Fibroblast of the aortic adventitia (primary cell): ENCODE measurements around the gene S100A5. TPM values are rescaled to one million over a fixed set of nuclear protein-coding genes. Genes with fewer than 3 reads are reported as not detected.
"Not testable (repeated sequence)": the region's sequence is repeated elsewhere in the genome, so short reads cannot be mapped to it uniquely, and the experiment has no call there.

ENCODE experiments used
- DNase-seq: peaks from one replicate; pipeline ENCODE4 v3.0.0-alpha.2; 2010; ENCODE audit warnings: low read depth
- H3K4me3 ChIP-seq: 2 replicates; pipeline ENCODE4 v1.5.1; 2011; ENCODE audit warnings: low read depth, mild to moderate bottlenecking, control low read depth, low read length, moderate library complexity
- CTCF ChIP-seq: IDR thresholded peaks from 2 replicates; pipeline ENCODE4 v1.5.1; 2011; ENCODE audit warnings: mild to moderate bottlenecking, low read length, control low read depth, inconsistent platforms; ENCODE audit not compliant: insufficient read depth
- total RNA-seq: library from RNA; depleted of rRNA; stranded (reverse); fragments of >200 nt; gene quantifications from 2 replicates; pipeline ENCODE4 v1.2.3, GENCODE V29; 2012; ENCODE audit warnings: low replicate concordance

S100A5 gene
- total RNA-seq, 1 donor, result 0.99 TPM

GRCh38 chr1:153578936-153579335 lies 38.2 kb upstream of the S100A5 start:
- DNase-seq, result no peak
- TF ChIP-seq CTCF, result no peak
- H3K4me3 ChIP-seq, result no peak overlapping the region

- DNase-seq, result no peak
These were observed 37.8 kb upstream of the S100A5 start for GRCh38 chr1:153578490-153578889.

GRCh38 chr1:153577624-153578051 lies 36.9 kb upstream of the S100A5 start:
- DNase-seq, result no peak
- no peak overlapping the region for H3K4me3 ChIP-seq
- TF ChIP-seq CTCF, result no peak

More at GRCh38 chr1:153578490-153578889, 37.8 kb upstream of the S100A5 start:
- no peak overlapping the region for H3K4me3 ChIP-seq
- no peak for TF ChIP-seq CTCF

GRCh38 chr1:153577138-153577537 lies 36.4 kb upstream of the S100A5 start:
- TF ChIP-seq CTCF, result no peak
- no peak for DNase-seq
- no peak overlapping the region for H3K4me3 ChIP-seq

- not testable (repeated sequence) for H3K4me3 ChIP-seq, DNase-seq
These were observed 34.8 kb upstream of the S100A5 start for GRCh38 chr1:153575497-153575896.

GRCh38 chr1:153575081-153575491 lies 34.4 kb upstream of the S100A5 start:
- DNase-seq, H3K4me3 ChIP-seq: not testable (repeated sequence)

- DNase-seq, result no peak
- no peak overlapping the region for H3K4me3 ChIP-seq
These were observed 32.6 kb upstream of the S100A5 start for GRCh38 chr1:153573351-153573750.

More at GRCh38 chr1:153573351-153573750, 32.6 kb upstream of the S100A5 start:
- TF ChIP-seq CTCF, result no peak
